NT2/D1 (cell line): ENCODE results near the gene LSP1.

ENCODE experiments used
- DNase-seq: peaks from one replicate; pipeline ENCODE4 v3.0.0-alpha.2; 2011; ENCODE audit warnings: low read depth, low spot score
- H3K27me3 ChIP-seq: 2 replicates; pipeline ENCODE4 v1.6.0; 2011; ENCODE audit warnings: mild to moderate bottlenecking; ENCODE audit not compliant: insufficient read length, insufficient read depth
- H3K36me3 ChIP-seq: 2 replicates; pipeline ENCODE4 v1.6.1; 2011; ENCODE audit warnings: mild to moderate bottlenecking, low read length, mixed read lengths; ENCODE audit not compliant: insufficient read depth, insufficient read length
- H3K4me1 ChIP-seq: 2 replicates; pipeline ENCODE4 v1.5.1; 2011; ENCODE audit not compliant: insufficient read depth, insufficient read length
- H3K4me3 ChIP-seq: 2 replicates; pipeline ENCODE4 v1.5.1; 2011; ENCODE audit warnings: low read depth; ENCODE audit not compliant: insufficient read length
- H3K9ac ChIP-seq: 2 replicates; pipeline ENCODE4 v1.6.0; 2011; ENCODE audit warnings: low read depth; ENCODE audit not compliant: insufficient read length
- H3K9me3 ChIP-seq: 2 replicates; pipeline ENCODE4 v1.5.1; 2011; ENCODE audit warnings: mild to moderate bottlenecking, low read length; ENCODE audit not compliant: insufficient read depth
- SUZ12 ChIP-seq: IDR thresholded peaks from 2 replicates; pipeline ENCODE4 v1.6.1; 2011; ENCODE audit not compliant: insufficient read length, insufficient read depth; ENCODE audit errors: extremely low read depth
- YY1 ChIP-seq: IDR thresholded peaks from 2 replicates; pipeline ENCODE4 v1.6.1; 2011; ENCODE audit not compliant: insufficient read length, insufficient read depth
- ZNF274 ChIP-seq: IDR thresholded peaks from 2 replicates; pipeline ENCODE4 v1.6.1; 2011; ENCODE audit warnings: mild to moderate bottlenecking, low read depth, low read length

The LSP1 gene

GRCh38 chr11:1924646-1925372 lies 71.9 kb downstream of the LSP1 start:
- TF ChIP-seq YY1 (no peak), ZNF274 (no peak), SUZ12 (no peak)
- Histone ChIP-seq H3K9me3 (no peaks in the 10 kb centered on the region), H3K4me1 (peaks cover 27% of the 10 kb centered on the region), H3K27me3 (no peaks in the 10 kb centered on the region), H3K9ac (no peak overlapping the region), H3K36me3 (no peaks in the 10 kb centered on the region), H3K4me3 (no peak overlapping the region)
- no peak for DNase-seq

GRCh38 chr11:1925373-1926155 lies 72.7 kb downstream of the LSP1 start:
- no peak overlapping the region for H3K4me3 ChIP-seq
- no peak for TF ChIP-seq ZNF274
- no peak for TF ChIP-seq YY1
- TF ChIP-seq SUZ12 = no peak
- H3K9me3 ChIP-seq = no peaks in the 10 kb centered on the region
- no peaks in the 10 kb centered on the region for H3K36me3 ChIP-seq
- H3K4me1 ChIP-seq = peaks cover 27% of the 10 kb centered on the region
- no peaks in the 10 kb centered on the region for H3K27me3 ChIP-seq
- DNase-seq = no peak
- H3K9ac ChIP-seq = no peak overlapping the region

- Histone ChIP-seq H3K4me3 (no peak overlapping the region), H3K36me3 (no peaks in the 10 kb centered on the region), H3K9me3 (no peaks in the 10 kb centered on the region), H3K4me1 (peaks cover 24% of the 10 kb centered on the region), H3K27me3 (no peaks in the 10 kb centered on the region), H3K9ac (no peak overlapping the region)
- DNase-seq = no peak
- no peak for TF ChIP-seq YY1
- no peak for TF ChIP-seq SUZ12
- TF ChIP-seq ZNF274 = no peak
Measured at GRCh38 chr11:1926156-1927025, 73.5 kb downstream of the LSP1 start.

- TF ChIP-seq YY1 (no peak), ZNF274 (no peak), SUZ12 (no peak)
Measured at GRCh38 chr11:1927026-1927847, 74.4 kb downstream of the LSP1 start.

GRCh38 chr11:1927848-1928469 lies 75.1 kb downstream of the LSP1 start:
- H3K4me3 ChIP-seq = no peak overlapping the region
- H3K9ac ChIP-seq = peak overlapping the region; percentile 42
- H3K9me3 ChIP-seq = no peaks in the 10 kb centered on the region
- H3K4me1 ChIP-seq = peaks cover 20% of the 10 kb centered on the region
- no peak for DNase-seq
- H3K27me3 ChIP-seq = no peaks in the 10 kb centered on the region
- no peaks in the 10 kb centered on the region for H3K36me3 ChIP-seq
- TF ChIP-seq SUZ12 = no peak

More at GRCh38 chr11:1927026-1927847, 74.4 kb downstream of the LSP1 start:
- H3K36me3 ChIP-seq = no peaks in the 10 kb centered on the region
- no peak for DNase-seq
- no peaks in the 10 kb centered on the region for H3K9me3 ChIP-seq
- no peaks in the 10 kb centered on the region for H3K27me3 ChIP-seq
- H3K4me3 ChIP-seq = no peak overlapping the region
- H3K4me1 ChIP-seq = peaks cover 22% of the 10 kb centered on the region
- H3K9ac ChIP-seq = peak overlapping the region; percentile 42

- Histone ChIP-seq H3K36me3 (no peaks in the 10 kb centered on the region), H3K9ac (no peak overlapping the region), H3K9me3 (no peaks in the 10 kb centered on the region), H3K27me3 (peaks cover 3% of the 10 kb centered on the region), H3K4me1 (peaks cover 19% of the 10 kb centered on the region), H3K4me3 (no peak overlapping the region)
- no peak for TF ChIP-seq YY1
- no peak for TF ChIP-seq ZNF274
- no peak for TF ChIP-seq SUZ12
- no peak for DNase-seq
Measured at GRCh38 chr11:1928470-1928890, 75.6 kb downstream of the LSP1 start.
